HepG2 (cell line): ENCODE measurements around the gene SHISA9. TPM values are rescaled to one million over a fixed set of nuclear protein-coding genes. Genes with fewer than 3 reads are reported as not detected.

Experiments used
- ATAC-seq: fragments of 200-7000 bp; cut with Tn5 transposase; 3 replicates; pipeline ENCODE4 v1.9.1; 2020; ENCODE audit warnings: mild to moderate bottlenecking, moderate library complexity
- BruUV-seq: library from RNA; stranded (reverse); fragments of 400-500 nt; replicated peaks from 2 replicates; lab custom pipeline; 2021; lab: Mats Ljungman, UMichigan
- CTCF ChIA-PET: fragments of 300-600 bp; formaldehyde crosslinking; extraction: SDS; loops from one replicate; lab custom pipeline; 2021; ENCODE audit warnings: low total read pairs, inconsistent platforms, low intra/inter-chr PET ratio; lab: Yijun Ruan, JAX
- POLR2A ChIA-PET: fragments of 350-600 bp; sonication (Branson Sonifier 250); formaldehyde crosslinking; loops from one replicate; lab custom pipeline; 2020; ENCODE audit warnings: antibody characterized with exemption, inconsistent platforms; lab: Yijun Ruan, JAX
- DNase-seq: peaks from one replicate; pipeline ENCODE4 v3.0.0-alpha.2; 2015; ENCODE audit warnings: low spot score
- FAIRE-seq: peaks from 3 replicates; lab custom pipeline; 2011; peaks lifted over from hg19 to GRCh38; lab: Jason Lieb, UNC
- H2AFZ ChIP-seq: one replicate; pipeline ENCODE4 v1.6.1; 2011; ENCODE audit warnings: low read length, inconsistent platforms
- H3K27ac ChIP-seq: fragments of 300-600 bp; 3 replicates; pipeline ENCODE4 v1.8.0; 2011; ENCODE audit warnings: mixed run types, mild to moderate bottlenecking, mixed read lengths, low read length, inconsistent platforms; ENCODE audit not compliant: insufficient read depth; ENCODE audit errors: extremely low read length
- H3K27me3 ChIP-seq, 2 experiments: fragments of 200-600 bp in 1 of 2; 2 replicates in 1 of 2; 3 replicates in 1 of 2; pipeline versions ENCODE4 v1.6.0 to v1.8.0; 2011; ENCODE audit warnings: low read length in 2 of 2, mild to moderate bottlenecking in 2 of 2, moderate library complexity in 2 of 2, inconsistent platforms in 1 of 2; ENCODE audit not compliant: insufficient read depth in 2 of 2, control insufficient read depth in 1 of 2
- H3K36me3 ChIP-seq, 2 experiments: fragments of 200-600 bp in 1 of 2; replicated peaks in 1 of 2; 2 replicates in 1 of 2; 3 replicates in 1 of 2; pipeline versions ENCODE4 v1.5.1 to v1.8.0; 2011; ENCODE audit warnings: low read length in 2 of 2, inconsistent platforms in 1 of 2; ENCODE audit not compliant: insufficient read depth in 2 of 2, control insufficient read depth in 1 of 2
- H3K4me1 ChIP-seq: 2 replicates; pipeline ENCODE4 v1.5.1; 2012; ENCODE audit warnings: low read length, inconsistent platforms; ENCODE audit not compliant: insufficient read depth
- H3K4me2 ChIP-seq: 2 replicates; pipeline ENCODE4 v1.6.0; 2011; ENCODE audit warnings: low read depth, low read length, inconsistent platforms
- H3K4me3 ChIP-seq, 3 experiments: fragments of 200-600 bp in 1 of 3; sonication (generic), shearing (Covaris generic) in 1 of 3; replicated peaks in 1 of 3; 2 replicates each; pipeline ENCODE4 v1.5.1; 2011 to 2016; ENCODE audit warnings: low read length in 3 of 3, inconsistent platforms in 2 of 3, low read depth in 2 of 3, mild to moderate bottlenecking in 2 of 3, control low read depth in 1 of 3, mixed read lengths in 1 of 3; ENCODE audit not compliant: insufficient read depth in 1 of 3
- H3K79me2 ChIP-seq: one replicate; pipeline ENCODE4 v1.6.1; 2011; ENCODE audit warnings: low read length, inconsistent platforms; ENCODE audit not compliant: insufficient read depth
- H3K9ac ChIP-seq: 2 replicates; pipeline ENCODE4 v1.6.0; 2011; ENCODE audit warnings: mild to moderate bottlenecking, low read depth, low read length, inconsistent platforms; ENCODE audit not compliant: insufficient read depth
- H3K9me3 ChIP-seq: 2 replicates; pipeline ENCODE4 v1.5.1; 2012; ENCODE audit warnings: mild to moderate bottlenecking, low read length
- H4K20me1 ChIP-seq: 2 replicates; pipeline ENCODE4 v1.6.0; 2011; ENCODE audit warnings: inconsistent platforms, mild to moderate bottlenecking, low read length, moderate library complexity; ENCODE audit not compliant: insufficient read depth
- LCORL ChIP-seq, 2 experiments: fragments of 450-650 bp in 1 of 2; sonication (generic) in 1 of 2; formaldehyde crosslinking in 1 of 2; IDR thresholded peaks; 2 replicates each; pipeline versions ENCODE4 v1.5.0 to v1.6.1; 2017 to 2020; ENCODE audit warnings: antibody characterized with exemption in 1 of 2, missing genetic modification reagents in 1 of 2
- MIER2 ChIP-seq: IDR thresholded peaks from 2 replicates; pipeline ENCODE4 v1.6.1; 2016; ENCODE audit warnings: missing biosample characterization, missing genetic modification reagents
- NFIB ChIP-seq: sonication (generic); formaldehyde crosslinking; IDR thresholded peaks from 2 replicates; pipeline ENCODE4 v1.9.0; 2021; ENCODE audit warnings: missing genetic modification reagents, mild to moderate bottlenecking, borderline replicate concordance
- SMC3 ChIP-seq: IDR thresholded peaks from 2 replicates; pipeline ENCODE4 v1.6.1; 2011; ENCODE audit warnings: low read length, improper control_type of control experiment
- SMYD3 ChIP-seq: sonication (generic); formaldehyde crosslinking; IDR thresholded peaks from 2 replicates; pipeline ENCODE4 v1.8.1; 2023; ENCODE audit warnings: mild to moderate bottlenecking, missing genetic modification reagents
- SYNCRIP ChIP-seq: fragments of 200-400 bp; formaldehyde crosslinking; IDR thresholded peaks from 2 replicates; pipeline ENCODE4 v1.6.1; 2018; ENCODE audit warnings: mild to moderate bottlenecking, low read depth, low read length; ENCODE audit not compliant: insufficient read depth
- THYN1 ChIP-seq: sonication (generic); formaldehyde crosslinking; IDR thresholded peaks from 2 replicates; pipeline ENCODE4 v1.8.1; 2023; ENCODE audit warnings: low read depth, mild to moderate bottlenecking, moderate library complexity, missing genetic modification reagents, borderline replicate concordance
- ZFP41 ChIP-seq: sonication (generic); formaldehyde crosslinking; IDR thresholded peaks from 2 replicates; pipeline ENCODE4 v1.4.0; 2020; ENCODE audit warnings: mild to moderate bottlenecking, missing genetic modification reagents, borderline replicate concordance
- ZNF484 ChIP-seq: sonication (generic); formaldehyde crosslinking; IDR thresholded peaks from 2 replicates; pipeline ENCODE4 v1.5.1; 2020; ENCODE audit warnings: mild to moderate bottlenecking, low read depth, missing genetic modification reagents, borderline replicate concordance
- ZNF564 ChIP-seq: sonication (generic); formaldehyde crosslinking; IDR thresholded peaks from 2 replicates; pipeline ENCODE4 v1.8.1; 2023; ENCODE audit warnings: mild to moderate bottlenecking, missing genetic modification reagents
- WGBS: methylation state at CpG from one replicate; pipeline ENCODE4 v1.1.6; 2017; ENCODE audit warnings: low lambda C conversion rate; 5-methylcytosine and 5-hydroxymethylcytosine counted together
- in situ Hi-C: cut with HindIII; loops from 2 replicates; pipeline ENCODE4 v1.10.0; 2017; ENCODE audit warnings: low pct_unique_long_range_greater_than_20kb; ENCODE audit not compliant: extremely low pct_ligation_motif_present
- intact Hi-C: fragments of 100-400 bp; cut with micrococcal nuclease; formaldehyde crosslinking; loops from one replicate; pipeline ENCODE4 v1.10.0; 2022; ENCODE audit not compliant: unreplicated experiment
- polyA plus RNA-seq, 8 experiments: library from polyadenylated mRNA; depleted of rRNA in 3 of 8; stranded (reverse) in 7 of 8; unstranded in 1 of 8; fragments of >200 nt; fragmentation: Illumina TruSeq in 4 of 8; extraction: Trizol in 4 of 8; gene quantifications; 2 replicates each; pipeline versions ENCODE4 v1.2.1 to v1.2.3, GENCODE V29; 2011 to 2016; ENCODE audit warnings: low read depth in 4 of 8, missing spikeins in 1 of 8, mixed read lengths in 1 of 8; ENCODE audit not compliant: insufficient read depth in 1 of 8
- total RNA-seq, 5 experiments: library from RNA; depleted of rRNA; stranded (reverse); fragments of >200 nt; fragmentation: Illumina TruSeq; extraction: Trizol; gene quantifications; 2 replicates each; pipeline ENCODE4 v1.2.3, GENCODE V29; 2016; ENCODE audit warnings: low read depth in 1 of 5
- TF ChIP-seq, protein P1 (sequence below), 2 experiments: IDR thresholded peaks; 2 replicates each; pipeline ENCODE4 v1.6.1; 2011 to 2012; ENCODE audit warnings: low read length in 2 of 2, borderline replicate concordance in 1 of 2, low read depth in 1 of 2, mild to moderate bottlenecking in 1 of 2, moderate library complexity in 1 of 2
- TF ChIP-seq, protein P2 (sequence below): sonication (generic); formaldehyde crosslinking; IDR thresholded peaks from 2 replicates; pipeline ENCODE4 v1.4.0; 2020; ENCODE audit warnings: missing genetic modification reagents
- TF ChIP-seq, protein P3 (sequence below): sonication (generic); formaldehyde crosslinking; IDR thresholded peaks from 2 replicates; pipeline ENCODE4 v1.8.0; 2022; ENCODE audit warnings: missing genetic modification reagents, mild to moderate bottlenecking, moderate library complexity, borderline replicate concordance
- TF ChIP-seq, protein P4 (sequence below): fragments of 450-650 bp; IDR thresholded peaks from 2 replicates; pipeline ENCODE4 v1.6.1; 2016

SHISA9 gene
- total and polyA plus RNA-seq, 2 of the 13 experiments (the other 11 are each of a cell fraction or from before 2014, with no cell fraction given) = 0.01 TPM; not detected in 1

DNA sequence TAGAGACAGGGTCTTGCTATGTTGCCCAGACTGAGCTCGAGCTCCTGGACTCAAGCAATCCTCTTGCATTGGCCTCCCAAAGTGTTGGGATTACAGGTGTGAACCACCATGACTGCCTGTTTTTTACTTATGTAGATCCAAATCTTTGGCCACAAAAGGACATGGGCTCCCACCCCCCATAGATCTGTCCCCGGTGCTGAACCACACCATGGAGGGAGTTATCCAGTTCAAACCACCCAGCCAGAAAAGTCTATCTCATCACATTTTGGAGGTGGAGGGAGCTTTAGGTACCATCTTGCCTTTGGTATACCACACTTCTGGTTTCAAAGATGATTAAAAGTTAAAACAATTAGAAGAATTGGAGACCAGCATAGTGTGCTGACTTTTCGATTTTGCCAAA is 26.2 kb downstream of the SHISA9 start:
- no peaks in the 10 kb centered on the region for H3K4me1 ChIP-seq
- ChIA-PET CTCF (no interaction called here), POLR2A (no interaction called here)
- peaks cover 0 to 7% of the 10 kb centered on the region in 2 experiments; a peak in 2 of 5 replicates for H3K27me3 ChIP-seq
- H3K4me2 ChIP-seq = no peak overlapping the region
- no peaks in the 10 kb centered on the region for H3K79me2 ChIP-seq
- TF ChIP-seq NFIB = no peak
- TF ChIP-seq, protein P1, sequence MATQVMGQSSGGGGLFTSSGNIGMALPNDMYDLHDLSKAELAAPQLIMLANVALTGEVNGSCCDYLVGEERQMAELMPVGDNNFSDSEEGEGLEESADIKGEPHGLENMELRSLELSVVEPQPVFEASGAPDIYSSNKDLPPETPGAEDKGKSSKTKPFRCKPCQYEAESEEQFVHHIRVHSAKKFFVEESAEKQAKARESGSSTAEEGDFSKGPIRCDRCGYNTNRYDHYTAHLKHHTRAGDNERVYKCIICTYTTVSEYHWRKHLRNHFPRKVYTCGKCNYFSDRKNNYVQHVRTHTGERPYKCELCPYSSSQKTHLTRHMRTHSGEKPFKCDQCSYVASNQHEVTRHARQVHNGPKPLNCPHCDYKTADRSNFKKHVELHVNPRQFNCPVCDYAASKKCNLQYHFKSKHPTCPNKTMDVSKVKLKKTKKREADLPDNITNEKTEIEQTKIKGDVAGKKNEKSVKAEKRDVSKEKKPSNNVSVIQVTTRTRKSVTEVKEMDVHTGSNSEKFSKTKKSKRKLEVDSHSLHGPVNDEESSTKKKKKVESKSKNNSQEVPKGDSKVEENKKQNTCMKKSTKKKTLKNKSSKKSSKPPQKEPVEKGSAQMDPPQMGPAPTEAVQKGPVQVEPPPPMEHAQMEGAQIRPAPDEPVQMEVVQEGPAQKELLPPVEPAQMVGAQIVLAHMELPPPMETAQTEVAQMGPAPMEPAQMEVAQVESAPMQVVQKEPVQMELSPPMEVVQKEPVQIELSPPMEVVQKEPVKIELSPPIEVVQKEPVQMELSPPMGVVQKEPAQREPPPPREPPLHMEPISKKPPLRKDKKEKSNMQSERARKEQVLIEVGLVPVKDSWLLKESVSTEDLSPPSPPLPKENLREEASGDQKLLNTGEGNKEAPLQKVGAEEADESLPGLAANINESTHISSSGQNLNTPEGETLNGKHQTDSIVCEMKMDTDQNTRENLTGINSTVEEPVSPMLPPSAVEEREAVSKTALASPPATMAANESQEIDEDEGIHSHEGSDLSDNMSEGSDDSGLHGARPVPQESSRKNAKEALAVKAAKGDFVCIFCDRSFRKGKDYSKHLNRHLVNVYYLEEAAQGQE (IDR thresholded peaks at IDR 0.05; ENCODE audit: borderline replicate concordance in 1 of 2, low read depth in 1 of 2, low read length in 2 of 2) = peak; percentile 26 to 88
- TF ChIP-seq MIER2 = peak; percentile 82
- TF ChIP-seq ZNF564 = no peak
- TF ChIP-seq SYNCRIP = no peak
- no peak for TF ChIP-seq SMC3
- TF ChIP-seq LCORL (IDR thresholded peaks at IDR 0.05) = no peak
- no peak for TF ChIP-seq LCORL (CRISPR knock-in tag; IDR thresholded peaks at IDR 0.05)
- no peak for TF ChIP-seq ZFP41
- TF ChIP-seq, protein P2, sequence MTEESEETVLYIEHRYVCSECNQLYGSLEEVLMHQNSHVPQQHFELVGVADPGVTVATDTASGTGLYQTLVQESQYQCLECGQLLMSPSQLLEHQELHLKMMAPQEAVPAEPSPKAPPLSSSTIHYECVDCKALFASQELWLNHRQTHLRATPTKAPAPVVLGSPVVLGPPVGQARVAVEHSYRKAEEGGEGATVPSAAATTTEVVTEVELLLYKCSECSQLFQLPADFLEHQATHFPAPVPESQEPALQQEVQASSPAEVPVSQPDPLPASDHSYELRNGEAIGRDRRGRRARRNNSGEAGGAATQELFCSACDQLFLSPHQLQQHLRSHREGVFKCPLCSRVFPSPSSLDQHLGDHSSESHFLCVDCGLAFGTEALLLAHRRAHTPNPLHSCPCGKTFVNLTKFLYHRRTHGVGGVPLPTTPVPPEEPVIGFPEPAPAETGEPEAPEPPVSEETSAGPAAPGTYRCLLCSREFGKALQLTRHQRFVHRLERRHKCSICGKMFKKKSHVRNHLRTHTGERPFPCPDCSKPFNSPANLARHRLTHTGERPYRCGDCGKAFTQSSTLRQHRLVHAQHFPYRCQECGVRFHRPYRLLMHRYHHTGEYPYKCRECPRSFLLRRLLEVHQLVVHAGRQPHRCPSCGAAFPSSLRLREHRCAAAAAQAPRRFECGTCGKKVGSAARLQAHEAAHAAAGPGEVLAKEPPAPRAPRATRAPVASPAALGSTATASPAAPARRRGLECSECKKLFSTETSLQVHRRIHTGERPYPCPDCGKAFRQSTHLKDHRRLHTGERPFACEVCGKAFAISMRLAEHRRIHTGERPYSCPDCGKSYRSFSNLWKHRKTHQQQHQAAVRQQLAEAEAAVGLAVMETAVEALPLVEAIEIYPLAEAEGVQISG (CRISPR knock-in tag) = no peak
- TF ChIP-seq, protein P3, sequence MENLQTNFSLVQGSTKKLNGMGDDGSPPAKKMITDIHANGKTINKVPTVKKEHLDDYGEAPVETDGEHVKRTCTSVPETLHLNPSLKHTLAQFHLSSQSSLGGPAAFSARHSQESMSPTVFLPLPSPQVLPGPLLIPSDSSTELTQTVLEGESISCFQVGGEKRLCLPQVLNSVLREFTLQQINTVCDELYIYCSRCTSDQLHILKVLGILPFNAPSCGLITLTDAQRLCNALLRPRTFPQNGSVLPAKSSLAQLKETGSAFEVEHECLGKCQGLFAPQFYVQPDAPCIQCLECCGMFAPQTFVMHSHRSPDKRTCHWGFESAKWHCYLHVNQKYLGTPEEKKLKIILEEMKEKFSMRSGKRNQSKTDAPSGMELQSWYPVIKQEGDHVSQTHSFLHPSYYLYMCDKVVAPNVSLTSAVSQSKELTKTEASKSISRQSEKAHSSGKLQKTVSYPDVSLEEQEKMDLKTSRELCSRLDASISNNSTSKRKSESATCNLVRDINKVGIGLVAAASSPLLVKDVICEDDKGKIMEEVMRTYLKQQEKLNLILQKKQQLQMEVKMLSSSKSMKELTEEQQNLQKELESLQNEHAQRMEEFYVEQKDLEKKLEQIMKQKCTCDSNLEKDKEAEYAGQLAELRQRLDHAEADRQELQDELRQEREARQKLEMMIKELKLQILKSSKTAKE (CRISPR knock-in tag) = no peak
- TF ChIP-seq, protein P4, sequence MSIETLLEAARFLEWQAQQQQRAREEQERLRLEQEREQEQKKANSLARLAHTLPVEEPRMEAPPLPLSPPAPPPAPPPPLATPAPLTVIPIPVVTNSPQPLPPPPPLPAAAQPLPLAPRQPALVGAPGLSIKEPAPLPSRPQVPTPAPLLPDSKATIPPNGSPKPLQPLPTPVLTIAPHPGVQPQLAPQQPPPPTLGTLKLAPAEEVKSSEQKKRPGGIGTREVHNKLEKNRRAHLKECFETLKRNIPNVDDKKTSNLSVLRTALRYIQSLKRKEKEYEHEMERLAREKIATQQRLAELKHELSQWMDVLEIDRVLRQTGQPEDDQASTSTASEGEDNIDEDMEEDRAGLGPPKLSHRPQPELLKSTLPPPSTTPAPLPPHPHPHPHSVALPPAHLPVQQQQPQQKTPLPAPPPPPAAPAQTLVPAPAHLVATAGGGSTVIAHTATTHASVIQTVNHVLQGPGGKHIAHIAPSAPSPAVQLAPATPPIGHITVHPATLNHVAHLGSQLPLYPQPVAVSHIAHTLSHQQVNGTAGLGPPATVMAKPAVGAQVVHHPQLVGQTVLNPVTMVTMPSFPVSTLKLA = no peak
- TF ChIP-seq ZNF484 (CRISPR knock-in tag) = no peak
- no peak for TF ChIP-seq SMYD3 (CRISPR knock-in tag)
- TF ChIP-seq THYN1 = no peak
- H3K9ac ChIP-seq = no peak overlapping the region
- WGBS = 26% methylated on average over 3 of the region's 3 CpGs
- DNase-seq (no peak), FAIRE-seq (no peak), ATAC-seq (no peak)
- H3K27ac ChIP-seq = no peak overlapping the region
- H3K36me3 ChIP-seq = no peaks in the 10 kb centered on the region
- H3K9me3 ChIP-seq = no peaks in the 10 kb centered on the region
- in situ Hi-C loops = no loop called here
- no TSS peak for BruUV-seq
- H4K20me1 ChIP-seq = 0 out of 2 replicates have a peak, but pooled peaks cover 3% of the 10 kb centered on the region
- no peak overlapping the region for H3K4me3 ChIP-seq
- intact Hi-C loops = no loop called here
- H2AFZ ChIP-seq = no peak overlapping the region
